Caco-2 (cell line): ENCODE results near the gene IQSEC1. TPM values are rescaled to one million over a fixed set of nuclear protein-coding genes. Genes with fewer than 3 reads are reported as not detected.

ENCODE experiments used
- BruUV-seq: library from RNA; stranded (reverse); fragments of 400-500 nt; replicated peaks from 2 replicates; lab custom pipeline; 2021; lab: Mats Ljungman, UMichigan
- CTCF ChIA-PET: fragments of 300-600 bp; sonication (Branson Sonifier 250); formaldehyde crosslinking; loops from one replicate; lab custom pipeline; 2022; ENCODE audit warnings: antibody characterized with exemption; lab: Charles Lee
- POLR2A ChIA-PET: fragments of 300-600 bp; sonication (Branson Sonifier 250); formaldehyde crosslinking; loops from one replicate; lab custom pipeline; 2022; ENCODE audit warnings: antibody characterized with exemption; lab: Charles Lee
- DNase-seq, 2 experiments: peaks; one replicate each; pipeline versions ENCODE4 v3.0.0 to v3.0.0-alpha.2; 2020 to 2022
- H3K27me3 ChIP-seq: replicated peaks from 2 replicates; pipeline ENCODE4 v1.6.0; 2011; ENCODE audit warnings: low read length; ENCODE audit not compliant: control insufficient read depth, insufficient read depth
- H3K36me3 ChIP-seq: 2 replicates; pipeline ENCODE4 v1.5.1; 2011; ENCODE audit warnings: low read length; ENCODE audit not compliant: control insufficient read depth, insufficient read depth
- H3K4me1 ChIP-seq: fragments of 250-450 bp; sonication (Bioruptor Pico); 2 replicates; pipeline ENCODE4 v1.5.1; 2020; ENCODE audit warnings: mild to moderate bottlenecking
- H3K4me3 ChIP-seq: 2 replicates; pipeline ENCODE4 v1.5.1; 2011; ENCODE audit warnings: low read depth, mild to moderate bottlenecking, control low read depth, low read length
- H3K9me3 ChIP-seq: fragments of 250-450 bp; sonication (Bioruptor Pico); 2 replicates; pipeline ENCODE4 v1.5.1; 2020; ENCODE audit warnings: mild to moderate bottlenecking, moderate library complexity
- H3K27ac Mint-ChIP-seq: one replicate; pipeline ENCODE4 v1.8.0; 2022; ENCODE audit warnings: mixed read lengths; ENCODE audit not compliant: unreplicated experiment
- H3K27me3 Mint-ChIP-seq: one replicate; pipeline ENCODE4 v1.8.0; 2022; ENCODE audit warnings: mixed read lengths; ENCODE audit not compliant: insufficient read depth, unreplicated experiment
- H3K36me3 Mint-ChIP-seq: one replicate; pipeline ENCODE4 v1.8.0; 2022; ENCODE audit warnings: mild to moderate bottlenecking, mixed read lengths; ENCODE audit not compliant: insufficient read depth, unreplicated experiment
- H3K4me1 Mint-ChIP-seq: one replicate; pipeline ENCODE4 v1.8.0; 2022; ENCODE audit warnings: low read depth, mixed read lengths; ENCODE audit not compliant: unreplicated experiment
- H3K4me3 Mint-ChIP-seq: one replicate; pipeline ENCODE4 v1.8.0; 2022; ENCODE audit warnings: mild to moderate bottlenecking, moderate library complexity, mixed read lengths; ENCODE audit not compliant: unreplicated experiment
- H3K9me3 Mint-ChIP-seq: one replicate; pipeline ENCODE4 v1.8.0; 2022; ENCODE audit warnings: mixed read lengths; ENCODE audit not compliant: unreplicated experiment
- CTCF ChIP-seq, 2 experiments: fragments of 200-600 bp in 1 of 2; IDR thresholded peaks; 1 replicate in 1 of 2; 2 replicates in 1 of 2; pipeline versions ENCODE4 v1.5.1 to v1.8.0; 2011 to 2022; ENCODE audit warnings: antibody characterized with exemption in 1 of 2, control low read depth in 1 of 2, inconsistent platforms in 1 of 2, low read depth in 1 of 2, low read length in 1 of 2, mild to moderate bottlenecking in 1 of 2, moderate library complexity in 1 of 2; ENCODE audit not compliant: insufficient read depth in 1 of 2, severe bottlenecking in 1 of 2, unreplicated experiment in 1 of 2
- intact Hi-C: fragments of 100-400 bp; cut with micrococcal nuclease; formaldehyde crosslinking; loops from one replicate; pipeline ENCODE4 v1.10.0; 2022; ENCODE audit not compliant: unreplicated experiment
- total RNA-seq: library from RNA; stranded (reverse); gene quantifications from 2 replicates; pipeline ENCODE4 v1.2.3, GENCODE V29; 2022

The IQSEC1 gene
- total RNA-seq, 1 experiment from 2014 or later: 40.0 TPM

- no peaks in the 10 kb centered on the region for H3K36me3 ChIP-seq
- H3K27ac Mint-ChIP-seq: no peak overlapping the region
Measured at GRCh38 chr3:13018043-13018451, 55.2 kb downstream of the IQSEC1 start.

GRCh38 chr3:13017361-13018042 lies 55.7 kb downstream of the IQSEC1 start:
- no peaks in the 10 kb centered on the region for H3K27me3 ChIP-seq
- no peaks in the 10 kb centered on the region for H3K4me1 ChIP-seq
- no TSS peak for BruUV-seq
- no peaks in the 10 kb centered on the region for H3K36me3 ChIP-seq
- H3K4me3 ChIP-seq: no peak overlapping the region
- Mint-ChIP-seq H3K4me1 (no peaks in the 10 kb centered on the region), H3K27ac (no peak overlapping the region), H3K4me3 (no peak overlapping the region), H3K9me3 (no peaks in the 10 kb centered on the region), H3K27me3 (peaks cover 3% of the 10 kb centered on the region), H3K36me3 (no peaks in the 10 kb centered on the region)
- ChIA-PET POLR2A (no interaction called here), CTCF (no interaction called here)
- no peak for DNase-seq
- no peaks in the 10 kb centered on the region for H3K9me3 ChIP-seq
- intact Hi-C loops: no loop called here
- no peak for TF ChIP-seq CTCF (IDR thresholded peaks at IDR 0.05; ENCODE audit: insufficient read depth in 1 of 2, low read depth in 1 of 2, low read length in 1 of 2, severe bottlenecking in 1 of 2, unreplicated experiment in 1 of 2)

More at GRCh38 chr3:13018043-13018451, 55.2 kb downstream of the IQSEC1 start:
- H3K4me1 Mint-ChIP-seq: no peaks in the 10 kb centered on the region
- CTCF ChIA-PET: no interaction called here
- no peak for TF ChIP-seq CTCF (IDR thresholded peaks at IDR 0.05; ENCODE audit: insufficient read depth in 1 of 2, low read depth in 1 of 2, low read length in 1 of 2, severe bottlenecking in 1 of 2, unreplicated experiment in 1 of 2)
- H3K9me3 Mint-ChIP-seq: no peaks in the 10 kb centered on the region
- H3K4me1 ChIP-seq: no peaks in the 10 kb centered on the region
- no peak overlapping the region for H3K4me3 Mint-ChIP-seq
- H3K4me3 ChIP-seq: no peak overlapping the region
- no TSS peak for BruUV-seq
- no peaks in the 10 kb centered on the region for H3K9me3 ChIP-seq
- intact Hi-C loops: no loop called here
- peaks cover 3% of the 10 kb centered on the region for H3K27me3 Mint-ChIP-seq
- POLR2A ChIA-PET: no interaction called here
- H3K36me3 Mint-ChIP-seq: no peaks in the 10 kb centered on the region
- no peak for DNase-seq
- no peaks in the 10 kb centered on the region for H3K27me3 ChIP-seq

- Histone ChIP-seq H3K4me3 (no peak overlapping the region), H3K4me1 (no peaks in the 10 kb centered on the region), H3K27me3 (no peaks in the 10 kb centered on the region), H3K9me3 (no peaks in the 10 kb centered on the region), H3K36me3 (no peaks in the 10 kb centered on the region)
- no peak overlapping the region for H3K4me3 Mint-ChIP-seq
- TF ChIP-seq CTCF (IDR thresholded peaks at IDR 0.05; ENCODE audit: insufficient read depth in 1 of 2, low read depth in 1 of 2, low read length in 1 of 2, severe bottlenecking in 1 of 2, unreplicated experiment in 1 of 2): no peak
- POLR2A ChIA-PET: no interaction called here
- no peaks in the 10 kb centered on the region for H3K4me1 Mint-ChIP-seq
- CTCF ChIA-PET: no interaction called here
- no peaks in the 10 kb centered on the region for H3K36me3 Mint-ChIP-seq
- DNase-seq: no peak
- H3K27me3 Mint-ChIP-seq: peaks cover 3% of the 10 kb centered on the region
- no peaks in the 10 kb centered on the region for H3K9me3 Mint-ChIP-seq
- intact Hi-C loops: no loop called here
- BruUV-seq: no TSS peak
- no peak overlapping the region for H3K27ac Mint-ChIP-seq
Measured at GRCh38 chr3:13016721-13017255, 56.4 kb downstream of the IQSEC1 start.
